Hepatic stellate cell (primary cell): ENCODE data around the gene HRAS.
"Not testable (repeated sequence)": the region's sequence is repeated elsewhere in the genome, so short reads cannot be mapped to it uniquely, and the experiment has no call there.

Experiments
- DNase-seq: peaks from one replicate; pipeline ENCODE4 v3.0.0; 2011; ENCODE audit warnings: low spot score

The HRAS gene

DNA sequence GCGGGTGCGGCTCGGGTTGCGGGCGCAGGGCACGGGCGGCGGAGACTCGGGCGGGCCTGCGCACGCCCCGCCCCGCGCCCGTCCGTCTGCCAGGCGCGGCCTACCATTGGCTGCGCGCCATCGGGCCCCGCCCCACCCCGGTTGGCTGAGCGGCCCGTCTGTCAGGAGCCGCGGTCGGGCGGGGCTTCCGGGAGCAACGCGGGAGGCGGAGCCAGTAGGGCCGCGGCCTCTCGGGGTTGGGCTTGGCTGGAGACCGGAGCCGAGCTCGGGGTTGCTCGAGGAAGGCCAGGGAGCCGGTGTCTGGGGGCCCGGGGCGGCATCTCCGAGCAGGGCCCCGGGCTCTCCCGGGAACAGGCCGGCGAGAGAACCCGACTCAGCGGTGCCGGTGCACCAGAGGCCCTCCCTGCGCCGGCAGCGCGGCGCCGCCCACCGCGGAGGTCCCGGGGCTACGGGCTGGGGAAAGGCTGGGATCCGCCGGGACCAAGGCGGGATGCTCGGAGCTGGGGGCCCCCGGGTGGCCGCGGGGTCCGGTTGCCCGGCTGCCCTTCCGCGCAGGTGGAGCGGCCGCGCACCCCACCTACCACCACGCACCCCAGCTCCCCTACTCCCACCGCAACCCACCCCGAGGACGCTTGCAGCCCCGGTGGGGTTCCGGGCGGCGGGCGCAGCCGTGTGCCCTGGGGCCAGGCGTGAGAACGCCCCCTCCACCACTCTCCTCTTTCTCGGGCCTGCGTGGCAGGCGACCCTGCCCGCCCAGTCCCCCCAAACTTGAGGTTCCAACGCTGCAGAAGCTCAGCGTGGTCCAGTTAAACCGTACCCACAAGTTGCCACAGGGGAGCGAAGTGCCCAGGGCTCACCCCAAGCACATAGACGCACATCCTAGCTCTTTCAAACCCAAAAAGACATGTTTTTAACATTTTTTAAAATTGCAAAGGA lies at the start of gene HRAS:
Gene HRAS, minus strand, starts transcription at position 58 of the 936 bp plus-strand sequence.
- DNase-seq: peak; percentile 100

DNA sequence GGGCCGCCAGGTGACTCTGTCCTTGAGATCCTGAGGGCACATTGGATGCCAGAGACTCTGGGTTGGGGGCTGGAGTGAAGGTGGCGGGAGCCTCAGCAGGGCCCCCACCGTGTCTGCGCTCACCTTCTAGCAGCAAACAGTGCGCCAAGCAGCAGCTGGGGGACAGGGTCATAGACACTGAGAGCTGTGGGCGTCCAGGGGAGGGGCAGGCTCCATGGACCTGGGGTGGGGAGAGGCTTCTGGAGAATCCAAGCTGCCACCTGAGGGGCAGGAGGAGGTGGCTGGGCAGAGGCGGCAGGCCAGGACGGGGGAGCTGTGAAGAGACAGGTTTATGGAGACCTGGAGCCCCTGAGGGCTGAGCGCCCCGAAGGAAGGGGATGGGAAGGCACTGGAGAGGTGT lies 48.9 kb upstream of the HRAS start:
- DNase-seq: no peak

DNA sequence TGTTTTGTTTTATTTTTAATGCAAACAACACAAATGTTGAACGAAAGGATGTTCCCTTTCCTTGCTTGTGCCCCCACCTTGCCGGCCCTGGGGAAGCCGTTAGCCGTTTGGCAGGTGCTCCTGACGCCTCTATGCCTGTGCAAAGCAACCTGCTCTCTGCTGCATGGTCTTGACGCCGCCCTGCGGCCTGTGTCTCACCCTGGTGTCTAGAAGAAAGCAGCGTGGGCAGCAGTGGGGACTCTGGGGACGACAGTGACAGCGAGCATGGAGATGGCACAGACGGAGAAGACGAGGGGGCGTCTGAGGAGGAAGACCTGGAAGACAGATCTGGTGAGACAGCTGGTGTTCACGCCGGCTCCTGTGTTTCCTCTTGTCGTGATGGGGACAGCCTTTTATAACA lies 46.4 kb upstream of the HRAS start:
- DNase-seq: no peak

GRCh38 chr11:581342-581741 lies 46.0 kb upstream of the HRAS start:
- DNase-seq: no peak

DNA sequence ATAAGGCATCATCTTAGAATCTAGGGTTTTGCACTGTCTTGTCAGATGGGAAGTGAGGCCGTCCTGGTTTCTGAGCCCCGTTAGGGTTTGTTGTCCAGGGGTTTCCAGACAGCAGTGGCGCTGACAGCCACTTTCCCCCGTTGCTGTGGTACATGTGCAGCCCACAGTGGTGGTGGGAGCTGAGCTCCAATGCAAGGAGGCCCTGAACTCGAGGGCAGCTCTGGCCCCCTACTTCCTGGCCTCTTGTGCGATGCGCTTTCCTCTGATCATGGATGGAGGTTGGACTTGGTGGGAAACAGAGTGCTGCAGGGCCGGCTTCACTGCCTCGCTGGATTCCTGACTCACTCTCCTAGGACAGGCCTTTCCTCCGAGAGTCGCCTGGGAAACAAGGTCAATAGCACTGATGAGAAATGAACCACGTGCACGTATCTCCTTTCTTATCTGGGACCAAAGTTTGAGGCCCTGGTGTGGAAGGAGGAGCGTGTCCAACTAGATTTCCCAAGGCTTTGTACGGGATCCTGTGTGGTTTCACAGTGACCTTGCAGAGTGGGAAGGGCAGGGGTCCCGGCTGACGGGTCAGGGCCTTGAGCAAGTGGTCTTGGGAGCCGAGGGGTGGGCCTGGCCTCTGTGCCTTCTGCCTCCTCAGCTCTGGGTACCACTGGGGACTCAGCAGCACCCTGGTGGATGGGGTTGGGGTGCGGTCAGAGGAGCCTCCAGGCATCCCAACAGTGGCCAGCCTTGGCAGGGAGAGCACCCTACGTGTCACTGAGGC lies 44.6 kb upstream of the HRAS start:
- DNase-seq: no peak

DNA sequence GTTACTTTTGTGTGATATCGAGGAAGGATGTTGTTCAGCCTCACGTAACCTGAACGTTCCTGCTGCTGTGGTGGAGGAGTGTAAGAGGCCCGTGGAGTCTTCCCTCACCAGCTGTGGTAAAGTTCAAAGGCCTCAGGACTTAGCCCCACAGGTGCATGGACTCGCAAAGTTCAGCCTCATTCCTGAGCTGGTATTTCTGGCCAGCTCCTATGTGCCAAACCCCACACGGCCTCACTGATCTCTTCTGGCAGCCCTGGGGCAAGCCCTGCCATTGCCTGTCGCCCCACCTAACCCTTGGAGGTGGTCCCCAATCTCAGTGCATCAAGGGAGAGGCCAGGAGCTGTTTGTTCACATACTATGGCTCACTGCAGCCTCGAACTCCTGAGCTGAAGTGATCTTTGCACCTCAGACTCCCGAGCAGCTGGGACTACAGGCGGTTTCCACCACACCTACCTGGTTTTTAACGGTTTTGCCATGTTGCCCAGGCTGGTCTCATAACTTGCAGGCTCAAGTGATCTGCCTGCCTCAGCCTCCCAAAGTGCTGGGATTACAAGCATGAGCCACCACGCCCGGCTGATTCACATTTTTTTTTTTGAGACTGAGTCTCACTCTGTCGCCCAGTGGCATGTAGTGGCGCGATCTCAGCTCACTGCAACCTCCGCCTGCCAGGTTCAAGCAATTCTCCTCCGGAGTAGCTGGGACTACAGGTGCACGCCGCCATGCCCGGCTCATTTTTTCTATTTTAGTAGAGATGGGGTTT lies 43.1 kb upstream of the HRAS start:
- DNase-seq: no peak

DNA sequence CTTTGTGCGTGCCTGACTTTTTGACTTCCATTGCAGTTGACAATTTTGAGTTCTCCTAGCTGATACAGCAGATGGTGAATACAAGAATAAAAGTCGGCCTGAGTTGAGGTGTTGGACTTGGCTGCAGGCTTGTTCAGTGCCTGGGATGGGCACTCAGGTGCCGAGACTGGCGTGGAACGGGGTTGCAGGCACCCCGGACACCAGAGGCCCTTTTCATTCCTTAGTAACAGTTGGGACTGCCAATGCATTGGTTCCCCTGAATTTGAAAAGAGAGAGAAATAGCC lies 42.2 kb upstream of the HRAS start:
- no peak for DNase-seq

DNA sequence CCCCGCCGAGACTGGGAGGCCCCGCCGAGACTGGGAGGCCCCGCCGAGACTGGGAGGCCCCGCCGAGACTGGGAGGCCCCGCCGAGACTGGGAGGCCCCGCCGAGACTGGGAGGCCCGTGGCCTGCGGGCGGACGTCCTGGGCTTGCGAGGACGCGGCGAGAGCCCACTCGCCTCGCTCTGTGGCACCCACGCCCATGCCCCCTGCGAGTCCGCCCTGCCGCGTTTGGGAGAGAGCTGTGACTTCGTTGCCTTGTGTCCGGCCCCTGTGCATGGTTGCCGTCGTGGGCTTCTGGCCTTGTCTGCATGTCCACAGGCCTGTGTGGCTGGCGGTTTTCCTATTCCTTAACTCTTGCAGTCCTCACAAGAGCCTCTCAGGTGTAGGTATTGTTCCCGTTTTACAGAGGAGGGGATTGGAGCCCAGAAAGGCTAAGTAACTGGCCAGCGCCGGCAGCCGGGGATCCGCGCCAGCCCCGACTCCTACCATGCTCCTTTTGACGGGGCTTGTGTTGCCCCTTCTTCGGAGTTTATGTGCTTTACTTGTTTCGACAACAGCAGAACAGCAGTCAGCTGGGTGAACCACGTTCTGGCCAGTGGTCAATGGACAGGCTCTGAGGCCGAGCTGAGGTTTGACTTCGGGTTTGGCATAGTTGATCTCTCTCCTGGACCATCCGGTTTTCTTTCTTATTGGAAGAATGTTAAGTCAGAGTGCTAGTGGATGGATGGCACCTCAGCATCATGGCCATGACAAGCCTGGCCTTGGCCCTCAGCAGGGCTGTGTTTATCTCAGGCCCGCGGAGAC lies 41.6 kb upstream of the HRAS start:
- no peak for DNase-seq

GRCh38 chr11:575996-576768 lies 40.8 kb upstream of the HRAS start, which contains the start of gene PHRF1:
TSS of gene PHRF1 (plus strand) at chr11:576470. CDS start at chr11:581513, 5,043 bp downstream.
- peak; percentile 98 for DNase-seq

GRCh38 chr11:575313-575995 lies 40.1 kb upstream of the HRAS start:
- DNase-seq: peak; percentile 65

DNA sequence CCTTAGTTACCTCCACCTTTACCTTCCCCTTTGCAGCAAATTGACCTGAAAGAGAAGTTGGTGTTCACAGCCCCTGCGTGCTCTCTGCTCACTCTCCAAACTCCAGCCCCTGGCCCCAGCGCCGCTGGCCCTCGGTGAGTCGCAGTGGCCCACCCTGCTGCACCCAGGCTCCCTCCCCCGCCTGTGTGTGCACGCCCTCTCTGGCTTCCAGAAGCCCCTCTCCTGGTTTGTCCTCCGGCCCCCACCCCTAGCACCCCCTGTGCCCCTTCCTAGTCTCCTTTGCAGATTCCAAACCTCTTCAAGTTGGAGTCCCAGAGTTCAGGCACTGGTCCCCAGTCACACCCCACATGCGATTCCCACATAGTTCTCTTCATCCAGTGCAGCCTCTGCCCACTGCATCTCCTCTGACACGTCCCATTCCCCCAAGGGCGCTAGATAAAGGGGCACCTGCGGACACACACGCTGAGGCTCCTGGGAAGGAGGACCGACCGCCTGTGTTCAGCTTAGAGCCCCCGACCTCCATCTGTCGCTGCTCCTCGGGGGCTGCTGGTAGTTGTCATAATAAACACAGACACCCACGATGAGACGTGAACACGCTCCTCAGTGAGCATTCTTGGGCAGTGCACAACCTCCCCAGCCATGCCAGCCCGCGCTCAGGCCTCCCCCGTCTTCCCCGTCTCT lies 39.4 kb upstream of the HRAS start:
- no peak for DNase-seq

DNA sequence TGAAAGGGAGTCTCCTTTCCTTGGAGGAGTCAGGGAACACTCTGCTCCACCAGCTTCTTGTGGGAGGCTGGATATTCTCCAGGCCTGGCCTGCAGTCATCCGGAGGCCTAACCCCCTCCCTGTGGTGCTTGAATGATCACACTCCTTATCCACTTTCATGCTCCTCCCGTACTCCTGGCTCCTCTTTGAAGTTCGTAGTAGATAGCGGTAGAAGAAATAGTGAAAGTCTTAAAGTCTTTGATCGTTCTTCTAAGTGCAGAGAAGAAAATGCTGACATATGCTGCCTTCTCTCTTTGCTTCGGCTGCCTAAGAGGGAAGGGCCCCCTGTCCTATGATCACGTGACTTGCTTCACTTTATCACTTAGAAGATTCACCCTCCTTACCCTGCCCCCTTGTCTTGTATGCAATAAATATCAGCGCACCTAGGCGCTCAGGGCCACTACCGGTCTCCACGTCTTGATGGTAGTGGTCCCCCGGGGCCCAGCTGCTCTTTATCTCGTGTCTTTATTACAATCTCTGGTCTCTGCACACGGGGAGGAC lies 38.7 kb upstream of the HRAS start:
- DNase-seq: not testable (repeated sequence)

- no peak for DNase-seq
Observed at GRCh38 chr11:573146-573759, 37.9 kb upstream of the HRAS start.

- DNase-seq: no peak
Observed at GRCh38 chr11:571802-572185, 36.4 kb upstream of the HRAS start.

GRCh38 chr11:569158-569885 lies 33.9 kb upstream of the HRAS start:
- DNase-seq: no peak

GRCh38 chr11:568306-569157 lies 33.2 kb upstream of the HRAS start:
- peak; percentile 99 for DNase-seq

DNA sequence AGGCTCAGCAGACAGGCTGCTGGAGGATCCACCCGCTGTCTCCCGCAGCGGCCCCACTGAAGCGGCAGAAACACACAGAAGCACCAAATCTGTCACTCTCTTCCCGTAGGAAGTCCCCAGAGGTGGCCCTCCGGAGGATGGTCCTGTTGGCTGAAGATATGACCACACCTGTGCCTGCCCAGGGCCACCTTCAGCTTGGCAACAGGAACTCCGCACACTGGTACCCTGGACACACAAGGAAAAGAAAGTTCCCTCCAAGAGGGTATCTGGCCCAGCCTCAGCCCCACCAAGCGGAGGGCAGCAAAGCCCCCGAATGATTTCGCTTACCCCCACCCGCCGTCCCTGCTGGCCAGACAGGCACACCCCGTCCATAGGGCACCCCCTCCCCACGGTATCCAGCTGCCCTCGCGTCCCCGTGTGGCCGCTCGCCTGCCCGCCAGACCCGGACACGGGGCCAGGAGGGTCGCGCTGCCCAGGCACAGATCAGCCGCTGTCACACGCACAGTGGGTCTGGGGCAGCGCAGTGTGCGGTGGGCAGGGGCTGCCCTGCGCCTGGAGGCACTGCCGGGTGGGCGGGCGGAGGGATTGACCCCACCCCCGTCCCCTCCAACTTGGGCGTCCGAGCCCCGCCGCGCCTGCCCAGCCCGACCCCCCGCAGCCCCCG lies 32.4 kb upstream of the HRAS start:
- no peak for DNase-seq
